Cardiac atrium fibroblast (primary cell): ENCODE measurements around the gene OR2A12. TPM values are rescaled to one million over a fixed set of nuclear protein-coding genes. Genes with fewer than 3 reads are reported as not detected.

Experiments
- total RNA-seq: library from RNA; depleted of rRNA; stranded (reverse); fragments of >200 nt; gene quantifications from 2 replicates; pipeline ENCODE4 v1.2.3, GENCODE V29; 2015

OR2A12 gene
- not detected in 2 replicates for total RNA-seq

GRCh38 chr7:144085978-144086377, at the start of gene OR2A12:
Gene OR2A12 (plus strand): TSS chr7:144086278. CDS start chr7:144095108, 8,830 bp downstream.

GRCh38 chr7:144048648-144049047, 37.4 kb upstream of the OR2A12 start, which contains the start of gene OR2A5:
Gene OR2A5 (plus strand): TSS chr7:144048948. CDS start chr7:144050402, 1,454 bp downstream.

GRCh38 chr7:144069511-144069910, 16.6 kb upstream of the OR2A12 start, which contains the start of gene OR2A25:
Gene OR2A25 (plus strand): TSS chr7:144069811. CDS start chr7:144074220, 4,409 bp downstream.

GRCh38 chr7:144109283-144109682, 23.2 kb downstream of the OR2A12 start, which contains the start of gene OR2A2:
Gene OR2A2 (plus strand): TSS chr7:144109583. CDS start chr7:144109583, 0 bp downstream.

GRCh38 chr7:144122876-144123275, 36.8 kb downstream of the OR2A12 start, which contains the start of gene OR2A14:
Gene OR2A14 (plus strand): TSS chr7:144123176. CDS start chr7:144129113, 5,937 bp downstream.

Other genes starting within 250 kb of the OR2A12 start
- 102 and 103 TPM in 2 replicates for gene TCAF1, start 184.1 kb upstream of the OR2A12 start, total RNA-seq
- gene OR2F2, start 151.0 kb upstream of the OR2A12 start, total RNA-seq, result not detected in 2 replicates
- gene OR2F1, start 131.4 kb upstream of the OR2A12 start, total RNA-seq, result not detected in 2 replicates
- not detected in 2 replicates for gene OR6B1, start 86.0 kb upstream of the OR2A12 start, total RNA-seq
- gene OR2A5, start 37.3 kb upstream of the OR2A12 start, total RNA-seq, result not detected in 2 replicates
- not detected in 2 replicates for gene OR2A25, start 16.5 kb upstream of the OR2A12 start, total RNA-seq
- gene OR2A2, start 23.3 kb downstream of the OR2A12 start, total RNA-seq, result not detected in 2 replicates
- gene OR2A14, start 36.9 kb downstream of the OR2A12 start, total RNA-seq, result not detected in 2 replicates
- gene CTAGE4, start 97.2 kb downstream of the OR2A12 start, total RNA-seq, result under 0.01 and 0.65 TPM in 2 replicates
- 0.65 TPM in 1 of 2 replicates, not detected in the other for gene ARHGEF35, start 109.6 kb downstream of the OR2A12 start, total RNA-seq
- gene OR2A42, start 153.3 kb downstream of the OR2A12 start, total RNA-seq, result not detected in 2 replicates
- not detected in 2 replicates for gene OR2A7, start 178.5 kb downstream of the OR2A12 start, total RNA-seq
- gene CTAGE8, start 183.0 kb downstream of the OR2A12 start, total RNA-seq, result under 0.01 TPM in 1 of 2 replicates, not detected in the other
- gene OR2A1, start 226.1 kb downstream of the OR2A12 start, total RNA-seq, result not detected in 2 replicates